D721Med (cell line): Measurements from ENCODE around the gene LTO1.
"Not testable (repeated sequence)": the region's sequence is repeated elsewhere in the genome, so short reads cannot be mapped to it uniquely, and the experiment has no call there.

ENCODE experiments used
- DNase-seq: peaks from one replicate; pipeline ENCODE4 v3.0.0; 2011; ENCODE audit warnings: low spot score; ENCODE audit not compliant: insufficient read length
- FAIRE-seq: peaks from 2 replicates; lab custom pipeline; 2011; peaks lifted over from hg19 to GRCh38; lab: Jason Lieb, UNC
- CTCF ChIP-seq: IDR thresholded peaks from 2 replicates; pipeline ENCODE4 v1.5.1; 2012; ENCODE audit warnings: mild to moderate bottlenecking, control low read depth; ENCODE audit not compliant: insufficient read depth; ENCODE audit errors: missing control alignments

LTO1 gene

GRCh38 chr11:69700278-69701140 is 25.4 kb upstream of the LTO1 start:
- TF ChIP-seq CTCF, result no peak
- FAIRE-seq, result no peak
- DNase-seq, result no peak

GRCh38 chr11:69699213-69699612 is 24.1 kb upstream of the LTO1 start:
- no peak for TF ChIP-seq CTCF
- FAIRE-seq (no peak), DNase-seq (no peak)

DNA sequence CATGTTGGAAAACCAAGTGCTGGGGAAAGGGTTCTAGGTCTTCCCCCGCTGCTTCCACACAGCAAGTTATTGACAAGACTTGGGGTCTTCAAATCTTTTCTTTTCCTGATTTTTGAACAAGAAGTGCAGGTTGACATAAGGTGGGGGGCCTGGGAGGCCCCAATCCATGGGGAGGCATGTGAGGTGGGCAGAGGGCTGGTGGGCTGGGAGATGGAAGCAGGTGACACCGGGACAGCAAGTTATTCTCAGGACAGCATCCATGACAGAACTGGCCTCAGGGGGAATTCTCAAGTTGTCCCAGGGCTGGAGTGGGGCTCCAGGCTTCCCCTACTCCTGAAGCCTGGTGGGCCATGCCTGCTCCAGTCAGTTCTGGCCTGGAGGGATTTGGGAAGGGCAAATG is 23.2 kb upstream of the LTO1 start:
- DNase-seq (no peak), FAIRE-seq (no peak)
- no peak for TF ChIP-seq CTCF

DNA sequence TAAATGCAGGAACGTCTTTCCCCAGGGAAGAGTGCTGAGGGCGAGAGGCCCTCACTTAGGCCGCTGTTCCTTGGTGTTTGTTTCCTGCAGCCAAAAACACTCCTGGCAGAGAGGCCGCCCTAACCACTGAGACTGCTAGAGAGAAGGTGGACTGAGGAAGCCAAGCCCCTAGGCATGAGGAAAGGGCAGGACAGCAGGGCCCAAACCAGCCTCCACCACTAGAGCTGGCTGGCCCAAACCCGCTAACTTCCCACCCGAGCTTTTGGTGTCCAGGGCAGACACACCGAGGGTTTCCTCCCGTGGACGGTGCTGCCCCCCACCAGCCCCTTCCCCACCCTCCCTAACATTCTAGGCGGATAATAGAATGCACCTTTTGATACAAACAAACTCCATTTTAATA is 22.7 kb upstream of the LTO1 start:
- DNase-seq (no peak), FAIRE-seq (no peak)
- TF ChIP-seq CTCF, result no peak

DNA sequence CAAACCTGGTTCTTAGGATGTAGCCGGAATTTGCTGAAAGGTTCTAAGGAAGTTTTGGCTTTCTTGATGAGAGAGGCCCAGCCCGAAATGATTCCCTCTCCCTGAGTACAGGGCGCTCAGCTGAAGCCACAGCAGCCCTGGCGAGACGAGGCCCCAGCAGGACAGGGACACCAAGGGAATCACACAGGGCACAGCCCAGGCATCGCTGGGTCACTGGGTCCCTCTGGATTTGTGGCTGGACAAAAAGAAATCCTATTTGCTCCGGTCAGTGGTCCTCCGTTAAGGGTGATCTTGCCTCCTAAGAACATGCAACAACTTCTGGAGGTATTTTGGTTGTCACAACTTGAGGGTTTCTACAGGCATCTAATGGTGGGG is 22.3 kb upstream of the LTO1 start:
- no peak for TF ChIP-seq CTCF
- FAIRE-seq (no peak), DNase-seq (no peak)

- no peak for FAIRE-seq
- no peak for TF ChIP-seq CTCF
- DNase-seq, result no peak
These were observed 21.8 kb upstream of the LTO1 start for GRCh38 chr11:69696749-69697468.

GRCh38 chr11:69695995-69696394 is 20.8 kb upstream of the LTO1 start:
- not testable (repeated sequence) for FAIRE-seq, DNase-seq
